ENCODE measurements around the gene DDAH1. TPM values are rescaled to one million over a fixed set of nuclear protein-coding genes. Genes with fewer than 3 reads are reported as not detected.

The DDAH1 gene
- total RNA-seq, 1 donor from 2014 or later = 10.3 TPM

- no peaks in the 10 kb centered on the region for H3K27me3 ChIP-seq
- no peak overlapping the region for H3K27ac ChIP-seq
- no peaks in the 10 kb centered on the region for H3K4me1 ChIP-seq
- no peaks in the 10 kb centered on the region for H3K36me3 ChIP-seq
- no peaks in the 10 kb centered on the region for H3K9me3 ChIP-seq
- DNase-seq (ENCODE audit: extremely low spot score in 2 of 2) = no peak
- TF ChIP-seq POLR2A (IDR thresholded peaks at IDR 0.05) (no peak), CTCF (IDR thresholded peaks at IDR 0.05) (no peak), POLR2AphosphoS5 (IDR thresholded peaks at IDR 0.05; ENCODE audit: insufficient read depth in 1 of 2, low read depth in 1 of 2) (no peak)
- H3K4me3 ChIP-seq = no peak overlapping the region
- intact Hi-C loops (cut with DNase I) = no loop called here
Observed at GRCh38 chr1:85320371-85321131, 144.4 kb downstream of the DDAH1 start.

- Histone ChIP-seq H3K27me3 (no peaks in the 10 kb centered on the region), H3K27ac (no peak overlapping the region), H3K9me3 (no peaks in the 10 kb centered on the region), H3K4me3 (no peak overlapping the region), H3K4me1 (no peaks in the 10 kb centered on the region), H3K36me3 (no peaks in the 10 kb centered on the region)
- intact Hi-C loops (cut with DNase I) = no loop called here
- TF ChIP-seq POLR2A (IDR thresholded peaks at IDR 0.05) = no peak
- no peak for TF ChIP-seq POLR2AphosphoS5 (IDR thresholded peaks at IDR 0.05; ENCODE audit: insufficient read depth in 1 of 2, low read depth in 1 of 2)
- no peak for TF ChIP-seq CTCF (IDR thresholded peaks at IDR 0.05)
- no peak for DNase-seq (ENCODE audit: extremely low spot score in 2 of 2)
Observed at GRCh38 chr1:85319931-85320330, 145.0 kb downstream of the DDAH1 start.

- Histone ChIP-seq H3K4me3 (no peak overlapping the region), H3K4me1 (peaks cover 4% of the 10 kb centered on the region), H3K36me3 (no peaks in the 10 kb centered on the region), H3K27ac (no peak overlapping the region), H3K9me3 (no peaks in the 10 kb centered on the region), H3K27me3 (no peaks in the 10 kb centered on the region)
- no peak for DNase-seq (ENCODE audit: extremely low spot score in 2 of 2)
- TF ChIP-seq POLR2AphosphoS5 (IDR thresholded peaks at IDR 0.05; ENCODE audit: insufficient read depth in 1 of 2, low read depth in 1 of 2) = no peak
- no peak for TF ChIP-seq CTCF (IDR thresholded peaks at IDR 0.05)
- TF ChIP-seq POLR2A (IDR thresholded peaks at IDR 0.05) = no peak
- intact Hi-C loops (cut with DNase I) = no loop called here
Observed at GRCh38 chr1:85319491-85319890, 145.5 kb downstream of the DDAH1 start.

- no peak for DNase-seq (ENCODE audit: extremely low spot score in 2 of 2)
Observed at GRCh38 chr1:85318217-85318616, 146.7 kb downstream of the DDAH1 start.

More at GRCh38 chr1:85318217-85318616, 146.7 kb downstream of the DDAH1 start:
- H3K4me3 ChIP-seq = no peak overlapping the region
- H3K27ac ChIP-seq = no peak overlapping the region
- H3K4me1 ChIP-seq = peaks cover 9% of the 10 kb centered on the region
- no peaks in the 10 kb centered on the region for H3K36me3 ChIP-seq
- intact Hi-C loops (cut with DNase I) = no loop called here
- H3K9me3 ChIP-seq = no peaks in the 10 kb centered on the region
- no peaks in the 10 kb centered on the region for H3K27me3 ChIP-seq
- TF ChIP-seq POLR2A (IDR thresholded peaks at IDR 0.05) (no peak), POLR2AphosphoS5 (IDR thresholded peaks at IDR 0.05; ENCODE audit: insufficient read depth in 1 of 2, low read depth in 1 of 2) (no peak), CTCF (IDR thresholded peaks at IDR 0.05) (no peak)

Measured in vagina (tissue), 2 donors.